ENCODE measurements around the gene PRKCH. TPM values are rescaled to one million over a fixed set of nuclear protein-coding genes. Genes with fewer than 3 reads are reported as not detected.

Gene PRKCH
- total RNA-seq, 1 experiment from 2014 or later, result 12.4 TPM

GRCh38 chr14:61420326-61420725 lies 98.9 kb downstream of the PRKCH start:
- peak; percentile 88 for DNase-seq (ENCODE audit: unreplicated experiment)
- Mint-ChIP-seq H3K4me1 (ENCODE audit: insufficient read depth, unreplicated experiment) (peaks cover 32% of the 10 kb centered on the region), H3K9me3 (ENCODE audit: unreplicated experiment) (peaks cover 6% of the 10 kb centered on the region), H3K27ac (ENCODE audit: low read depth, unreplicated experiment) (peak overlapping the region; percentile 71), H3K27me3 (ENCODE audit: insufficient read depth, unreplicated experiment) (no peaks in the 10 kb centered on the region), H3K4me3 (ENCODE audit: unreplicated experiment) (peak overlapping the region; percentile 45), H3K36me3 (ENCODE audit: insufficient read depth, unreplicated experiment) (peaks cover 7% of the 10 kb centered on the region)
- ChIA-PET CTCF (interaction anchor here (1.0 to 1.4 kb wide), 3 partner anchors 21 to 111 kb away, joined by 3 to 4 read pairs (median 4); no protein-coding TSS in a partner anchor), POLR2A (interaction anchor here (0.9 to 3.0 kb wide), 11 partner anchors 10 to 343 kb away, joined by 3 to 38 read pairs (median 5); partner anchors contain the start of genes PRKCH and SNAPC1)
- BruUV-seq (replicated peaks), result no TSS peak
- TF ChIP-seq CTCF (IDR thresholded peaks at IDR 0.05; ENCODE audit: unreplicated experiment), result no peak
- intact Hi-C loops (cut with micrococcal nuclease), result no loop called here

GRCh38 chr14:61421212-61421923 lies 100.0 kb downstream of the PRKCH start:
- intact Hi-C loops (cut with micrococcal nuclease), result no loop called here
- POLR2A ChIA-PET, result interaction anchor here (0.7 to 3.0 kb wide), 10 partner anchors 8 to 341 kb away, joined by 3 to 38 read pairs (median 6); partner anchors contain the start of genes PRKCH and SNAPC1
- TF ChIP-seq CTCF (IDR thresholded peaks at IDR 0.05; ENCODE audit: unreplicated experiment), result no peak
- Mint-ChIP-seq H3K4me3 (ENCODE audit: unreplicated experiment) (no peak overlapping the region), H3K4me1 (ENCODE audit: insufficient read depth, unreplicated experiment) (peaks cover 42% of the 10 kb centered on the region), H3K36me3 (ENCODE audit: insufficient read depth, unreplicated experiment) (peaks cover 11% of the 10 kb centered on the region), H3K27ac (ENCODE audit: low read depth, unreplicated experiment) (peak overlapping the region; percentile 71), H3K9me3 (ENCODE audit: unreplicated experiment) (peaks cover 6% of the 10 kb centered on the region), H3K27me3 (ENCODE audit: insufficient read depth, unreplicated experiment) (no peaks in the 10 kb centered on the region)
- peak; percentile 27 for DNase-seq (ENCODE audit: unreplicated experiment)
- BruUV-seq (replicated peaks), result no TSS peak
- CTCF ChIA-PET, result interaction anchor here (1.1 to 1.4 kb wide), 3 partner anchors 22 to 123 kb away, joined by 4 to 5 read pairs (median 4); no protein-coding TSS in a partner anchor

- Mint-ChIP-seq H3K36me3 (ENCODE audit: insufficient read depth, unreplicated experiment) (peaks cover 11% of the 10 kb centered on the region), H3K27ac (ENCODE audit: low read depth, unreplicated experiment) (peak overlapping the region; percentile 97), H3K9me3 (ENCODE audit: unreplicated experiment) (peaks cover 6% of the 10 kb centered on the region), H3K4me3 (ENCODE audit: unreplicated experiment) (no peak overlapping the region), H3K27me3 (ENCODE audit: insufficient read depth, unreplicated experiment) (no peaks in the 10 kb centered on the region), H3K4me1 (ENCODE audit: insufficient read depth, unreplicated experiment) (peaks cover 36% of the 10 kb centered on the region)
- no TSS peak for BruUV-seq (replicated peaks)
- ChIA-PET POLR2A (interaction anchor here (0.6 to 2.9 kb wide), 9 partner anchors 9 to 350 kb away, joined by 3 to 21 read pairs (median 3); partner anchors contain the start of genes PRKCH and SNAPC1), CTCF (interaction anchor here (0.6 to 0.8 kb wide), 3 partner anchors 14 to 411 kb away, joined by 3 read pairs; no protein-coding TSS in a partner anchor)
- peak; percentile 55 for DNase-seq (ENCODE audit: unreplicated experiment)
- TF ChIP-seq CTCF (IDR thresholded peaks at IDR 0.05; ENCODE audit: unreplicated experiment), result no peak
- intact Hi-C loops (cut with micrococcal nuclease), result no loop called here
These were observed 104.7 kb downstream of the PRKCH start for GRCh38 chr14:61426048-61426447.

- no peak for TF ChIP-seq CTCF (IDR thresholded peaks at IDR 0.05; ENCODE audit: unreplicated experiment)
- no TSS peak for BruUV-seq (replicated peaks)
- Mint-ChIP-seq H3K9me3 (ENCODE audit: unreplicated experiment) (peaks cover 4% of the 10 kb centered on the region), H3K4me1 (ENCODE audit: insufficient read depth, unreplicated experiment) (peaks cover 29% of the 10 kb centered on the region), H3K27me3 (ENCODE audit: insufficient read depth, unreplicated experiment) (no peaks in the 10 kb centered on the region), H3K36me3 (ENCODE audit: insufficient read depth, unreplicated experiment) (peaks cover 10% of the 10 kb centered on the region), H3K27ac (ENCODE audit: low read depth, unreplicated experiment) (no peak overlapping the region), H3K4me3 (ENCODE audit: unreplicated experiment) (no peak overlapping the region)
- intact Hi-C loops (cut with micrococcal nuclease), result no loop called here
- DNase-seq (ENCODE audit: unreplicated experiment), result no peak
- ChIA-PET CTCF (interaction anchor here (0.6 kb wide), 1 partner anchor 32 kb away, joined by 3 read pairs; no protein-coding TSS in a partner anchor), POLR2A (interaction anchor here (0.6 to 1.5 kb wide), 3 partner anchors 10 to 145 kb away, joined by 3 to 8 read pairs (median 3); no protein-coding TSS in a partner anchor)
These were observed 106.9 kb downstream of the PRKCH start for GRCh38 chr14:61428261-61428660.

Measured in MCF 10A (cell line).